Peyer's patch (tissue), 4 donors: ENCODE data around the gene SRPK3. TPM values are rescaled to one million over a fixed set of nuclear protein-coding genes. Genes with fewer than 3 reads are reported as not detected.

Experiments
- DNase-seq, 3 donors: peaks; one replicate each; pipeline ENCODE4 v3.0.0-alpha.2; 2017 to 2019
- H3K27ac ChIP-seq, 4 donors: fragments of 200-600 bp; sonication (generic); one replicate each; pipeline ENCODE4 v1.5.1; 2016 to 2019
- H3K27me3 ChIP-seq, 2 donors: fragments of 200-600 bp; sonication (generic); one replicate each; pipeline ENCODE4 v1.5.1; 2019
- H3K36me3 ChIP-seq, 3 donors: fragments of 200-600 bp; sonication (generic); one replicate each; pipeline ENCODE4 v1.5.1; 2016 to 2019
- H3K4me1 ChIP-seq, 4 donors: fragments of 200-600 bp; sonication (generic); one replicate each; pipeline ENCODE4 v1.5.1; 2016 to 2019
- H3K4me3 ChIP-seq, 4 donors: fragments of 200-600 bp; sonication (generic); 1 replicate in 3 of 4; 2 replicates in 1 of 4; pipeline ENCODE4 v1.5.1; 2016 to 2019; ENCODE audit warnings: mild to moderate bottlenecking in 1 of 4
- H3K9me3 ChIP-seq, 4 donors: fragments of 200-600 bp; sonication (generic); one replicate each; pipeline ENCODE4 v1.5.1; 2016 to 2019; ENCODE audit warnings: mild to moderate bottlenecking in 1 of 4
- CTCF ChIP-seq, 6 experiments: fragments of 450-650 bp in 4 of 6; fragments of 200-600 bp in 2 of 6; sonication (generic) in 1 of 6; IDR thresholded peaks; one replicate each; pipeline ENCODE4 v1.5.1; 2017 to 2019; ENCODE audit warnings: antibody characterized with exemption in 6 of 6, mild to moderate bottlenecking in 3 of 6, moderate library complexity in 1 of 6
- POLR2A ChIP-seq, 2 donors: fragments of 450-650 bp; IDR thresholded peaks; one replicate each; pipeline ENCODE4 v1.5.1; 2017; ENCODE audit warnings: antibody characterized with exemption in 2 of 2, mild to moderate bottlenecking in 2 of 2, moderate library complexity in 2 of 2
- total RNA-seq, 4 donors: library from RNA; depleted of rRNA; stranded (reverse); fragments of >200 nt; gene quantifications; one replicate each; pipeline ENCODE4 v1.1.0, GENCODE V29; 2016

The SRPK3 gene
- total RNA-seq, 4 donors from 2014 or later: 1.7 TPM; not detected in 3

GRCh38 chrX:153761863-153762262 is 19.0 kb upstream of the SRPK3 start:
- peak in 1 of 3 donors; percentile 13 for DNase-seq
- H3K36me3 ChIP-seq: no peaks in the 10 kb centered on the region
- TF ChIP-seq POLR2A (IDR thresholded peaks at IDR 0.05) (no peak), CTCF (IDR thresholded peaks at IDR 0.05) (no peak)
- no peaks in the 10 kb centered on the region for H3K4me1 ChIP-seq
- no peaks in the 10 kb centered on the region for H3K27me3 ChIP-seq
- H3K9me3 ChIP-seq: no peaks in the 10 kb centered on the region
- no peak overlapping the region for H3K27ac ChIP-seq
- no peak overlapping the region for H3K4me3 ChIP-seq

GRCh38 chrX:153762626-153763173 is 18.1 kb upstream of the SRPK3 start:
- H3K27ac ChIP-seq: no peak overlapping the region
- H3K9me3 ChIP-seq: no peaks in the 10 kb centered on the region
- no peak for DNase-seq
- no peaks in the 10 kb centered on the region for H3K27me3 ChIP-seq
- H3K4me3 ChIP-seq: no peak overlapping the region
- no peaks in the 10 kb centered on the region for H3K4me1 ChIP-seq
- TF ChIP-seq POLR2A (IDR thresholded peaks at IDR 0.05) (no peak), CTCF (IDR thresholded peaks at IDR 0.05) (no peak)
- no peaks in the 10 kb centered on the region for H3K36me3 ChIP-seq

- no peak overlapping the region for H3K4me3 ChIP-seq
- H3K36me3 ChIP-seq: no peaks in the 10 kb centered on the region
- no peaks in the 10 kb centered on the region for H3K4me1 ChIP-seq
- TF ChIP-seq CTCF (IDR thresholded peaks at IDR 0.05) (no peak), POLR2A (IDR thresholded peaks at IDR 0.05) (no peak)
- H3K27me3 ChIP-seq: no peaks in the 10 kb centered on the region
- H3K9me3 ChIP-seq: no peaks in the 10 kb centered on the region
- DNase-seq: peak in 1 of 3 donors; percentile 23
- H3K27ac ChIP-seq: no peak overlapping the region
Observed at GRCh38 chrX:153763298-153763932, 17.4 kb upstream of the SRPK3 start.

- H3K36me3 ChIP-seq: no peaks in the 10 kb centered on the region
- DNase-seq: peak; percentile 83 to 92 (median 84)
- no peaks in the 10 kb centered on the region for H3K9me3 ChIP-seq
- peak within 1 kb of the TSS in 1 of 4 donors; percentile 5 for H3K27ac ChIP-seq
- TF ChIP-seq CTCF (IDR thresholded peaks at IDR 0.05) (peak; percentile 55 to 90 (median 82)), POLR2A (IDR thresholded peaks at IDR 0.05) (no peak)
- H3K4me1 ChIP-seq: no peaks in the 10 kb centered on the region
- peak within 1 kb of the TSS in 1 of 4 donors; percentile 22 for H3K4me3 ChIP-seq
- no peaks in the 10 kb centered on the region for H3K27me3 ChIP-seq
Observed at GRCh38 chrX:153763989-153764755, 16.7 kb upstream of the SRPK3 start, which contains the start of gene PLXNB3. PLXNB3 (plus strand) TSS chrX:153764249; CDS start chrX:153765536, 1,287 bp downstream.

GRCh38 chrX:153764786-153765137 is 16.1 kb upstream of the SRPK3 start:
- H3K27me3 ChIP-seq: no peaks in the 10 kb centered on the region
- no peak overlapping the region for H3K4me3 ChIP-seq
- H3K4me1 ChIP-seq: no peaks in the 10 kb centered on the region
- H3K36me3 ChIP-seq: no peaks in the 10 kb centered on the region
- H3K27ac ChIP-seq: peak overlapping the region in 1 of 4 donors; percentile 5
- DNase-seq: peak in 1 of 3 donors; percentile 20
- TF ChIP-seq CTCF (IDR thresholded peaks at IDR 0.05) (no peak), POLR2A (IDR thresholded peaks at IDR 0.05) (no peak)
- no peaks in the 10 kb centered on the region for H3K9me3 ChIP-seq
